BE2C (cell line): Measurements from ENCODE around the gene SEC14L1.

Experiments used
- DNase-seq: peaks from one replicate; pipeline ENCODE4 v3.0.0-alpha.2; 2020
- H3K27me3 ChIP-seq: fragments of 250-450 bp; sonication (Bioruptor Pico); 2 replicates; pipeline ENCODE4 v1.5.1; 2020; ENCODE audit warnings: mild to moderate bottlenecking
- H3K36me3 ChIP-seq: fragments of 250-450 bp; sonication (Bioruptor Pico); 2 replicates; pipeline ENCODE4 v1.5.1; 2020; ENCODE audit warnings: mild to moderate bottlenecking
- H3K4me1 ChIP-seq: fragments of 250-450 bp; sonication (Bioruptor Pico); 2 replicates; pipeline ENCODE4 v1.5.1; 2020
- H3K4me3 ChIP-seq: 2 replicates; pipeline ENCODE4 v1.5.1; 2011; ENCODE audit warnings: low read depth, low read length
- H3K9me3 ChIP-seq: fragments of 250-450 bp; sonication (Bioruptor Pico); 2 replicates; pipeline ENCODE4 v1.5.1; 2020
- TF ChIP-seq, protein P1 (sequence below): IDR thresholded peaks from 2 replicates; pipeline ENCODE4 v1.5.1; 2012; ENCODE audit warnings: mild to moderate bottlenecking, low read depth, low read length

Gene SEC14L1

DNA sequence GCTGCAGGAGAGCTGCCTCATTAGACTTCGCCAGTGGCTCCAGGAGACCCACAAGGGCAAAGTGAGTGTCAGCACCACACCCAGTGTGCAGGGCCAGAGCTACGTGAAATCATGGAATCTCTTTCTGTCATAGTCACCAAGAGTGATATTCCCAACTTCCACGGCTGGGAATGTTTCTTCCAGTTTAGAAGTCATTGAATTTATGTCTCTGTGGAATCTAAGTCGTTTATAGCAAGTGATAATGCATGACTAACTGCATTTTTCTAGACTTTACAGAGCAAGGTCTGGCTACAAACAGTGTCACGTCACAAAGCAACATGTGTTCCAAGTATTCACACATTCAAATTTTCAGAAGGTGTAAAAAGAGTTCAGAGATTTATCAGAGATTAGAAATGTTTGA is 55.5 kb downstream of the SEC14L1 start:
- no peak for DNase-seq
- H3K4me1 ChIP-seq, result no peaks in the 10 kb centered on the region
- H3K36me3 ChIP-seq, result peaks cover 66% of the 10 kb centered on the region
- no peak overlapping the region for H3K4me3 ChIP-seq
- TF ChIP-seq, protein P1, sequence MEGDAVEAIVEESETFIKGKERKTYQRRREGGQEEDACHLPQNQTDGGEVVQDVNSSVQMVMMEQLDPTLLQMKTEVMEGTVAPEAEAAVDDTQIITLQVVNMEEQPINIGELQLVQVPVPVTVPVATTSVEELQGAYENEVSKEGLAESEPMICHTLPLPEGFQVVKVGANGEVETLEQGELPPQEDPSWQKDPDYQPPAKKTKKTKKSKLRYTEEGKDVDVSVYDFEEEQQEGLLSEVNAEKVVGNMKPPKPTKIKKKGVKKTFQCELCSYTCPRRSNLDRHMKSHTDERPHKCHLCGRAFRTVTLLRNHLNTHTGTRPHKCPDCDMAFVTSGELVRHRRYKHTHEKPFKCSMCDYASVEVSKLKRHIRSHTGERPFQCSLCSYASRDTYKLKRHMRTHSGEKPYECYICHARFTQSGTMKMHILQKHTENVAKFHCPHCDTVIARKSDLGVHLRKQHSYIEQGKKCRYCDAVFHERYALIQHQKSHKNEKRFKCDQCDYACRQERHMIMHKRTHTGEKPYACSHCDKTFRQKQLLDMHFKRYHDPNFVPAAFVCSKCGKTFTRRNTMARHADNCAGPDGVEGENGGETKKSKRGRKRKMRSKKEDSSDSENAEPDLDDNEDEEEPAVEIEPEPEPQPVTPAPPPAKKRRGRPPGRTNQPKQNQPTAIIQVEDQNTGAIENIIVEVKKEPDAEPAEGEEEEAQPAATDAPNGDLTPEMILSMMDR, result no peak
- no peaks in the 10 kb centered on the region for H3K27me3 ChIP-seq
- H3K9me3 ChIP-seq, result no peaks in the 10 kb centered on the region

DNA sequence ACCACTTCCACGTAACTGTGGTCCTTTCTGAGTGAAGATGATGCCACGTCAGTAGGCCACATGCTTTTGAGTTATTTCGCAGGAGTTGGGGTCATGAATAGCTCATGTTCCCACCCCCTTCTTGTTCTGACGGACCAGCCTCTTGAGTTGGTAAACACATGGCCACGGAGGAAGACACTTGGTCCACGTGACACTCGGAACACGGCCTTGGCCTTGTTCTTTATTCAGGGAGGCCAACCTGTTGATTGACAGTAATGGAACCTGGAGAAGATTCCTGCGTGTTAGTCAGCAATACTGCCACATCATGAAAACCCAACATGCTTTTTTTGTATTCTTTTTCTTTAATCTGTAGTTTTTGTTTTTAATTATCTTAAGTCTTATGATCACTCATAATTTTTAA is 56.3 kb downstream of the SEC14L1 start:
- H3K27me3 ChIP-seq, result no peaks in the 10 kb centered on the region
- H3K4me1 ChIP-seq, result no peaks in the 10 kb centered on the region
- DNase-seq, result no peak
- TF ChIP-seq, protein P1, result no peak
- H3K36me3 ChIP-seq, result peaks cover 68% of the 10 kb centered on the region
- no peaks in the 10 kb centered on the region for H3K9me3 ChIP-seq
- H3K4me3 ChIP-seq, result no peak overlapping the region

DNA sequence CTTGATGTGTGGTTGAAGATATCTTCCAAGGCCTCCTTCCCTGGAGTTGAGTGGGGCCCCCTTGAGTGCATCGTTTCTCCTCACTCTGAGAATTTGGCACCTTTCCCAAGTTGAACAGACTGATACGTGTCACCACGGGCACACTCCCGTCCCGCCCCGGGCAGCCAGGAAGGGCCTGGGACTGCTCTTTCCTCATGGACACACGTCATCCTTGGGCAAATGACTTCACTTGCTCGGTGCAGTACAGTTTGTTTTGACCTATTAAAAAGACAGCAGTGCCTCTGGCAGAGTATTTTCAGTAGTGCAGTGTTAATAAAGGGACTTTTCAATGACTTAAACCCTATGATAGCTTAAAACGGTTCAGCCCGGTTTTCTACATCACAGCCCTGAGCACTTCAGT is 59.9 kb downstream of the SEC14L1 start:
- peaks cover 55% of the 10 kb centered on the region for H3K36me3 ChIP-seq

DNA sequence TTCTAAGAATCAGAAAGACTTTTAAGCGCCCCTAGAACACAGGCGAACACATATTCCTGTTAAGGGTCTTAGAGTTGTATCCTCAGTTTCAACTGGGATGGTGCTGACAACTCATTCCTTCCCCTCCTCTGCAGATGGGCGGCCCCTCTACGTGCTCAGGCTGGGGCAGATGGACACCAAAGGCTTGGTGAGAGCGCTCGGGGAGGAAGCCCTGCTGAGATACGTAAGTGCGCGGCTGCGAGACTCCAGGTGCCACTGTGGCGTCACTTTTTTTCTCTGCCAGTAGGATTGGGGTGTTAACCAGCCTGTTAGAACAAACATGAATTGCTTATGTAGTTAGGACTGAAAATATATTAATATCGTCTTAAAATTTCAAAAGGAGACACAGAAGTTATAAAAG is 62.7 kb downstream of the SEC14L1 start:
- Histone ChIP-seq H3K4me3 (no peak overlapping the region), H3K4me1 (peaks cover 12% of the 10 kb centered on the region), H3K9me3 (no peaks in the 10 kb centered on the region), H3K27me3 (no peaks in the 10 kb centered on the region), H3K36me3 (peaks cover 50% of the 10 kb centered on the region)
- DNase-seq, result no peak
- TF ChIP-seq, protein P1, result no peak

More for the DNA sequence above, 59.9 kb downstream of the SEC14L1 start:
- DNase-seq, result no peak
- Histone ChIP-seq H3K4me3 (no peak overlapping the region), H3K4me1 (peaks cover 7% of the 10 kb centered on the region; the same call in 1 of the 2 replicates), H3K27me3 (no peaks in the 10 kb centered on the region), H3K9me3 (no peaks in the 10 kb centered on the region)
- TF ChIP-seq, protein P1, result no peak

DNA sequence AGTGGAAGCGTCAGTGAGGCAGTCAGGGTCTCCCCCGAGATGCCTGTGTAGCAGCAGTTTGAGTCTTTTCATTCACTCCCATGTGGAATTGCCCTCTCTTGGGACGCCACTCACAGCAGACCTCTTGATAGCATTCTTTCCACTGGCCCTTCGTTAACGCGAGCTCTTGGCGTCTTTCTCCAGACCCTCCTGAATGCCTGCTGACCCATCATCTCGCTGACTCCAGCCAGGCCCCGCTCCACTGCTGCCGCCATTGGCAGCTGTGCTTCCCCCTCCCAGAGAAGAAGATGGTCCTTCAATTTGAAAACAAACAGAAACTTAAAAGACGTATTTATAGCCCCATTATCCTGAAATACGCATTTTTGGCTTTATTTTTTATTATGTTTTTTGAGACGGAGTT is 63.1 kb downstream of the SEC14L1 start:
- no peak for DNase-seq
- TF ChIP-seq, protein P1, result no peak
- H3K4me3 ChIP-seq, result no peak overlapping the region
- peaks cover 53% of the 10 kb centered on the region for H3K36me3 ChIP-seq
- H3K4me1 ChIP-seq, result peaks cover 12% of the 10 kb centered on the region
- H3K27me3 ChIP-seq, result no peaks in the 10 kb centered on the region
- H3K9me3 ChIP-seq, result no peaks in the 10 kb centered on the region

DNA sequence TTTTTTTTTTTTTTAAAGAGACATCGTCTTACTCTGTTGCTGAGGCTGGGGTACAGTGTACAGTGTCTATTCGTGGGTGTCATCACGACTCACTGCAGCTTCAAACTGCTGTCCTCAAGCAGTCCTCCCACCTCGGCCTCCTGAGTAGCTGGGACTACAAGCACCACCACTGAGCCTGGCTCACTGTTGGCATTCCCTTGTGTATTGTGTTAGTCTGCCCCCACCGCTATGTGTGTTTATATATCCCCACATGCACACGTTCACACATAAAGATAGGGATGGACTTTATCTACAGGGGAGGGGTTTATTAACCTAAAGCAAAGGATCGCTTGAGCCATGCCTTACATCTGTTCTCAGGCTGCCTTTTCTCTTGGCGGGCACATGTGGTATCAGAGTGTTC is 63.8 kb downstream of the SEC14L1 start:
- peaks cover 59% of the 10 kb centered on the region for H3K36me3 ChIP-seq
- TF ChIP-seq, protein P1, result no peak
- DNase-seq, result no peak
- H3K4me3 ChIP-seq, result no peak overlapping the region
- peaks cover 12% of the 10 kb centered on the region for H3K4me1 ChIP-seq
- no peaks in the 10 kb centered on the region for H3K9me3 ChIP-seq
- H3K27me3 ChIP-seq, result no peaks in the 10 kb centered on the region
